Renal pelvis (tissue), 4 donors: ENCODE measurements around the gene BACE1. TPM values are rescaled to one million over a fixed set of nuclear protein-coding genes. Genes with fewer than 3 reads are reported as not detected.
"Not testable (repeated sequence)": the region's sequence is repeated elsewhere in the genome, so short reads cannot be mapped to it uniquely, and the experiment has no call there.

Experiments
- DNase-seq: peaks from one replicate; pipeline ENCODE4 v3.0.0-alpha.2; 2013
- polyA plus RNA-seq, 3 donors: library from polyadenylated mRNA; unstranded; fragments of 120-200 nt; gene quantifications; one replicate each; pipeline ENCODE4 v1.2.1, GENCODE V29; 2013; ENCODE audit not compliant: insufficient read length in 3 of 3

BACE1 gene
- polyA plus RNA-seq, 3 donors, result 55.9 to 63.6 (median 60.8) TPM

GRCh38 chr11:117281869-117282268, 34.2 kb downstream of the BACE1 start:
- DNase-seq, result no peak

- DNase-seq, result no peak
Measured at GRCh38 chr11:117281159-117281558, 34.9 kb downstream of the BACE1 start.

- no peak for DNase-seq
Measured at GRCh38 chr11:117279711-117280376, 36.2 kb downstream of the BACE1 start.

- no peak for DNase-seq
Measured at GRCh38 chr11:117278347-117278746, 37.7 kb downstream of the BACE1 start.

GRCh38 chr11:117273550-117274289, 42.3 kb downstream of the BACE1 start:
- no peak for DNase-seq

GRCh38 chr11:117272175-117272574, 43.9 kb downstream of the BACE1 start:
- DNase-seq, result not testable (repeated sequence)

- no peak for DNase-seq
Measured at GRCh38 chr11:117271208-117271607, 44.8 kb downstream of the BACE1 start.

GRCh38 chr11:117269856-117270255, 46.2 kb downstream of the BACE1 start:
- DNase-seq, result no peak

- DNase-seq, result no peak
Measured at GRCh38 chr11:117265745-117266144, 50.3 kb downstream of the BACE1 start.

- not testable (repeated sequence) for DNase-seq
Measured at GRCh38 chr11:117264624-117265323, 51.3 kb downstream of the BACE1 start.

- no peak for DNase-seq
Measured at GRCh38 chr11:117259417-117259816, 56.6 kb downstream of the BACE1 start.

GRCh38 chr11:117258576-117258975, 57.5 kb downstream of the BACE1 start:
- DNase-seq, result no peak

- DNase-seq, result no peak
Measured at GRCh38 chr11:117256573-117256972, 59.5 kb downstream of the BACE1 start.

GRCh38 chr11:117255966-117256365, 60.1 kb downstream of the BACE1 start:
- DNase-seq, result no peak

GRCh38 chr11:117251506-117251905, 64.5 kb downstream of the BACE1 start:
- no peak for DNase-seq

GRCh38 chr11:117249571-117249970, 66.5 kb downstream of the BACE1 start:
- no peak for DNase-seq

GRCh38 chr11:117248341-117248740, 67.7 kb downstream of the BACE1 start:
- no peak for DNase-seq

- no peak for DNase-seq
Measured at GRCh38 chr11:117239295-117239694, 76.8 kb downstream of the BACE1 start.

- DNase-seq, result no peak
Measured at GRCh38 chr11:117238221-117238620, 77.8 kb downstream of the BACE1 start.
